Esophagus squamous epithelium (tissue), 4 donors: ENCODE results near the gene NHSL2.

ENCODE experiments used
- POLR2A ChIP-seq, 4 donors: fragments of 450-650 bp; IDR thresholded peaks; one replicate each; pipeline ENCODE4 v1.6.1; 2017; ENCODE audit warnings: antibody characterized with exemption in 4 of 4, mild to moderate bottlenecking in 4 of 4, moderate library complexity in 3 of 4
- TF ChIP-seq, protein P1 (sequence below), 6 experiments: fragments of 450-650 bp in 4 of 6; fragments of 200-600 bp in 2 of 6; sonication (generic) in 2 of 6; IDR thresholded peaks; one replicate each; pipeline ENCODE4 v1.5.1; 2016 to 2019; ENCODE audit warnings: antibody characterized with exemption in 6 of 6, mild to moderate bottlenecking in 4 of 6, moderate library complexity in 4 of 6

DNA sequence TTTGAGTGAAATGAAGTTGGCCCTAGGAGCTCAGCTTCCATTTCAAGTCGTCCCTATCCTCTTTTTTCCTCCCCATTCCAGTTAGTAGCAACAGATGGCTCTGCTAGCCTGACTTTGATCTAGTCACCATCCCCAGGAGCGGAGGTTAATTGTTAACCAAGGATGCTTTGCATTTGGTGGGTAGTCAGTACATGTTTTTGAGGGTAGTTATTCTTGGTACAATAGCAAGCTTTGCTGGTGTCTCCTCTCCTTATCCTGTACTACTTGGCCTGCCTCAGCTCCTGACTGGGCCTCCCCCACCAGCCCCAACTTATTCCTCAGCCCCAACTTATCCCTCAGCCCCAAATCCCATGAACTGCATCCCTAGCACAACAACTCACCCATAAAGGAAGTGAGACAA, 235.9 kb downstream of the NHSL2 start:
- TF ChIP-seq, protein P1, sequence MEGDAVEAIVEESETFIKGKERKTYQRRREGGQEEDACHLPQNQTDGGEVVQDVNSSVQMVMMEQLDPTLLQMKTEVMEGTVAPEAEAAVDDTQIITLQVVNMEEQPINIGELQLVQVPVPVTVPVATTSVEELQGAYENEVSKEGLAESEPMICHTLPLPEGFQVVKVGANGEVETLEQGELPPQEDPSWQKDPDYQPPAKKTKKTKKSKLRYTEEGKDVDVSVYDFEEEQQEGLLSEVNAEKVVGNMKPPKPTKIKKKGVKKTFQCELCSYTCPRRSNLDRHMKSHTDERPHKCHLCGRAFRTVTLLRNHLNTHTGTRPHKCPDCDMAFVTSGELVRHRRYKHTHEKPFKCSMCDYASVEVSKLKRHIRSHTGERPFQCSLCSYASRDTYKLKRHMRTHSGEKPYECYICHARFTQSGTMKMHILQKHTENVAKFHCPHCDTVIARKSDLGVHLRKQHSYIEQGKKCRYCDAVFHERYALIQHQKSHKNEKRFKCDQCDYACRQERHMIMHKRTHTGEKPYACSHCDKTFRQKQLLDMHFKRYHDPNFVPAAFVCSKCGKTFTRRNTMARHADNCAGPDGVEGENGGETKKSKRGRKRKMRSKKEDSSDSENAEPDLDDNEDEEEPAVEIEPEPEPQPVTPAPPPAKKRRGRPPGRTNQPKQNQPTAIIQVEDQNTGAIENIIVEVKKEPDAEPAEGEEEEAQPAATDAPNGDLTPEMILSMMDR (IDR thresholded peaks at IDR 0.05) = no peak
- TF ChIP-seq POLR2A (IDR thresholded peaks at IDR 0.05) = no peak
